GM18907 (cell line): ENCODE results near the gene ARHGAP31.
A peak's percentile ranks its signal among the peaks of the same experiment; 100 is the strongest.
"Not testable (repeated sequence)": the region's sequence is repeated elsewhere in the genome, so short reads cannot be mapped to it uniquely, and the experiment has no call there.

Experiments used
- ATAC-seq: cut with Tn5 transposase; IDR thresholded peaks from one replicate; pipeline ENCODE4 v1.9.1; 2021; ENCODE audit warnings: mild to moderate bottlenecking, moderate library complexity; ENCODE audit not compliant: unreplicated experiment

The ARHGAP31 gene

GRCh38 chr3:119343719-119344118, 49.5 kb downstream of the ARHGAP31 start:
- peak; percentile 83 for ATAC-seq

GRCh38 chr3:119346076-119346496, 51.9 kb downstream of the ARHGAP31 start:
- ATAC-seq: no peak

GRCh38 chr3:119347036-119347435, 52.9 kb downstream of the ARHGAP31 start:
- no peak for ATAC-seq

GRCh38 chr3:119349354-119350041, 55.3 kb downstream of the ARHGAP31 start:
- no peak for ATAC-seq

- no peak for ATAC-seq
Measured at GRCh38 chr3:119350114-119350513, 55.9 kb downstream of the ARHGAP31 start.

GRCh38 chr3:119351581-119351980, 57.4 kb downstream of the ARHGAP31 start:
- no peak for ATAC-seq

GRCh38 chr3:119352034-119352609, 57.9 kb downstream of the ARHGAP31 start:
- ATAC-seq: peak; percentile 99

GRCh38 chr3:119352863-119353527, 58.8 kb downstream of the ARHGAP31 start:
- peak; percentile 42 for ATAC-seq

GRCh38 chr3:119355608-119356007, 61.4 kb downstream of the ARHGAP31 start:
- not testable (repeated sequence) for ATAC-seq

GRCh38 chr3:119356646-119357045, 62.5 kb downstream of the ARHGAP31 start:
- ATAC-seq: no peak

- no peak for ATAC-seq
Measured at GRCh38 chr3:119357190-119357589, 63.0 kb downstream of the ARHGAP31 start.

- ATAC-seq: peak; percentile 75
Measured at GRCh38 chr3:119359476-119360326, 65.5 kb downstream of the ARHGAP31 start.

- ATAC-seq: no peak
Measured at GRCh38 chr3:119360736-119361462, 66.7 kb downstream of the ARHGAP31 start.

- no peak for ATAC-seq
Measured at GRCh38 chr3:119362010-119362409, 67.8 kb downstream of the ARHGAP31 start.

GRCh38 chr3:119362940-119363725, 69.0 kb downstream of the ARHGAP31 start:
- ATAC-seq: no peak

GRCh38 chr3:119364401-119364800, 70.2 kb downstream of the ARHGAP31 start:
- no peak for ATAC-seq

GRCh38 chr3:119365418-119365817, 71.2 kb downstream of the ARHGAP31 start:
- ATAC-seq: no peak

- ATAC-seq: no peak
Measured at GRCh38 chr3:119367000-119367399, 72.8 kb downstream of the ARHGAP31 start.

- no peak for ATAC-seq
Measured at GRCh38 chr3:119368298-119368697, 74.1 kb downstream of the ARHGAP31 start.

- ATAC-seq: not testable (repeated sequence)
Measured at GRCh38 chr3:119371786-119372185, 77.6 kb downstream of the ARHGAP31 start.
